ENCODE measurements around the gene TMEM37. TPM values are rescaled to one million over a fixed set of nuclear protein-coding genes. Genes with fewer than 3 reads are reported as not detected.

TMEM37 gene
- total and polyA plus RNA-seq, 2 of the 13 experiments (the other 11 are each of a cell fraction or from before 2014, with no cell fraction given) = 37.7 to 115 TPM

- TF ChIP-seq ATF6 (CRISPR knock-in tag; conservative IDR thresholded peaks at IDR 0.05) = no peak
- TF ChIP-seq ZNF558 (CRISPR knock-in tag; IDR thresholded peaks at IDR 0.05; ENCODE audit: borderline replicate concordance) = 0 out of 2 replicates have a peak, but pooled peaks have one; percentile 53
- no peak for TF ChIP-seq NFIB (CRISPR knock-in tag; IDR thresholded peaks at IDR 0.05; ENCODE audit: borderline replicate concordance)
- no peak for TF ChIP-seq IKZF1 (IDR thresholded peaks at IDR 0.05)
- TF ChIP-seq ZNF253 (CRISPR knock-in tag; IDR thresholded peaks at IDR 0.05; ENCODE audit: borderline replicate concordance) = no peak; the same call in 1 of the 2 replicates
- TF ChIP-seq CREBL2 (CRISPR knock-in tag; IDR thresholded peaks at IDR 0.05; ENCODE audit: borderline replicate concordance) = no peak
- peak; percentile 63 for TF ChIP-seq ELF1 (CRISPR knock-in tag; IDR thresholded peaks at IDR 0.05)
- TF ChIP-seq KLF15 (CRISPR knock-in tag; IDR thresholded peaks at IDR 0.05; ENCODE audit: borderline replicate concordance) = peak; percentile 91
- TF ChIP-seq SYNCRIP (IDR thresholded peaks at IDR 0.05; ENCODE audit: insufficient read depth, low read depth, low read length) = no peak
- no peak for TF ChIP-seq ZNF597 (CRISPR knock-in tag; IDR thresholded peaks at IDR 0.05)
- peak; percentile 98 for TF ChIP-seq GTF3A (CRISPR knock-in tag; conservative IDR thresholded peaks at IDR 0.05)
- TF ChIP-seq ZNF737 (CRISPR knock-in tag; IDR thresholded peaks at IDR 0.05; ENCODE audit: borderline replicate concordance) = no peak
- TF ChIP-seq HIC2 (CRISPR knock-in tag; IDR thresholded peaks at IDR 0.05; ENCODE audit: low read depth) = peak; percentile 84
- TF ChIP-seq IRF2 (CRISPR knock-in tag; IDR thresholded peaks at IDR 0.05) = peak; percentile 65; the same call in 1 of the 2 replicates
- TF ChIP-seq LRRFIP1 (CRISPR knock-in tag; conservative IDR thresholded peaks at IDR 0.05) = no peak
- no peak for TF ChIP-seq ZNF672 (CRISPR knock-in tag; IDR thresholded peaks at IDR 0.05)
- no peak for TF ChIP-seq PHB2 (IDR thresholded peaks at IDR 0.05; ENCODE audit: partially characterized antibody)
- peak; percentile 21 for TF ChIP-seq HES4 (CRISPR knock-in tag; IDR thresholded peaks at IDR 0.05; ENCODE audit: borderline replicate concordance)
- TF ChIP-seq MAZ (IDR thresholded peaks at IDR 0.05; ENCODE audit: borderline replicate concordance, low read depth, low read length) = peak; percentile 81
- TF ChIP-seq MAZ (CRISPR knock-in tag; IDR thresholded peaks at IDR 0.05; ENCODE audit: low read depth) = peak; percentile 87
Measured at GRCh38 chr2:119431155-119431975, at the start of gene TMEM37 (continued).

Measured in HepG2 (cell line).